ENCODE results near the gene EIPR1. TPM values are rescaled to one million over a fixed set of nuclear protein-coding genes. Genes with fewer than 3 reads are reported as not detected.

Gene EIPR1
- total and polyA plus RNA-seq, 10 of the 15 experiments (the other 5 are each of a cell fraction or from before 2014, with no cell fraction given) = 23.6 to 61.2 (median 42.2) TPM

GRCh38 chr2:3223080-3223923 lies 154.3 kb downstream of the EIPR1 start (continued):
- TF ChIP-seq MEF2B (IDR thresholded peaks at IDR 0.05; ENCODE audit: partially characterized antibody, poor library complexity, severe bottlenecking) = peak; percentile 83
- TF ChIP-seq CBX5 (IDR thresholded peaks at IDR 0.05; ENCODE audit: low read depth) = peak; percentile 60; the same call in 1 of the 2 replicates
- no peak for TF ChIP-seq ZBTB11 (CRISPR knock-in tag; IDR thresholded peaks at IDR 0.05)
- TF ChIP-seq ZBTB40 (IDR thresholded peaks at IDR 0.05; ENCODE audit: borderline replicate concordance) = no peak
- 0 out of 2 replicates have a peak, but pooled peaks have one; percentile 27 for TF ChIP-seq ZNF217 (IDR thresholded peaks at IDR 0.05)
- no peak for TF ChIP-seq POLR2AphosphoS2 (IDR thresholded peaks at IDR 0.05; ENCODE audit: low read depth, low read length)
- no peak for TF ChIP-seq STAT1 (conservative IDR thresholded peaks at IDR 0.05)
- TF ChIP-seq HDGF (IDR thresholded peaks at IDR 0.05) = no peak
- TF ChIP-seq KLF5 (IDR thresholded peaks at IDR 0.05; ENCODE audit: partially characterized antibody) = no peak
- TF ChIP-seq NBN (IDR thresholded peaks at IDR 0.05) = peak; percentile 92
- no peak for TF ChIP-seq SUZ12 (IDR thresholded peaks at IDR 0.05; ENCODE audit: unreplicated experiment)
- 0 out of 2 replicates have a peak, but pooled peaks have one; percentile 43 for TF ChIP-seq NR2C1 (IDR thresholded peaks at IDR 0.05)
- TF ChIP-seq ATF2 (IDR thresholded peaks at IDR 0.05; ENCODE audit: low read length) = peak; percentile 56
- peak; percentile 54 for TF ChIP-seq CUX1 (IDR thresholded peaks at IDR 0.05; ENCODE audit: insufficient replicate concordance, low read depth, low read length)
